SK-N-MC (cell line): ENCODE results near the gene AAGAB.

Experiments used
- EZH2 ChIP-seq: fragments of 200-600 bp; sonication (generic); IDR thresholded peaks from one replicate; pipeline ENCODE4 v1.6.1; 2017; ENCODE audit warnings: antibody characterized with exemption
- POLR2AphosphoS5 ChIP-seq: IDR thresholded peaks from 2 replicates; pipeline ENCODE4 v1.6.1; 2012; ENCODE audit warnings: mild to moderate bottlenecking, low read depth, low read length, borderline replicate concordance

- TF ChIP-seq EZH2: no peak
- TF ChIP-seq POLR2AphosphoS5: no peak
Measured at GRCh38 chr15:67196672-67197363, 57.6 kb downstream of the AAGAB start.
